ENCODE data around the gene GABRQ. TPM values are rescaled to one million over a fixed set of nuclear protein-coding genes. Genes with fewer than 3 reads are reported as not detected.
"Not testable (repeated sequence)": the region's sequence is repeated elsewhere in the genome, so short reads cannot be mapped to it uniquely, and the experiment has no call there.

Gene GABRQ
- total and polyA plus RNA-seq, 2 experiments from 2014 or later = not detected

DNA sequence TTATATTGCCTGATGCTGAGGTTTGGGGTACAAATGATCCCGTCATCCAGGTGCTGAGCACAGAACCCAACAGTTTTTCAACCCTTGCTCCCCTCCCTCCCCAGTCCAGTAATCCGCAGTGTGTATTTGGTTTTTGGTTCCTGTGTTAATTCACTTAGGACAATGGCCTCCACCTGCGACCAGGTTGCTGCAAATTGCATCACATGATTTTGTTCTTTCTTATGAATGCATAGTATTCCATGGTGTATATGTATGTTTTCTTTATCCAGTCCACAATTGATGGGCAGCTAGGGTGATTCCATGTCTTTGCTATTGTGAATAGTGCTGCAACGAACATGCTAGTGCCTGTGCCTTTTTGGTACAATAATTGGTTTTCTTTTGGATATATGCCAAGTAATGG is 25.4 kb downstream of the GABRQ start:
- no peak overlapping the region for H3K4me3 ChIP-seq
- no peaks in the 10 kb centered on the region for H3F3A ChIP-seq (ENCODE audit: insufficient read depth)
- TF ChIP-seq EZH2phosphoT487 (IDR thresholded peaks at IDR 0.05; ENCODE audit: insufficient read depth, low read depth) = no peak
- TF ChIP-seq EZH2 (IDR thresholded peaks at IDR 0.05; ENCODE audit: insufficient read depth, poor library complexity, severe bottlenecking) = no peak
- WGBS, 2 experiments (ENCODE audit: low coverage in 1 of 2, low lambda C conversion rate in 2 of 2, missing lambda C conversion rate in 2 of 2) = 22 to 25% methylated on average over 3 to 4 of the region's 4 CpGs
- H3K36me3 ChIP-seq (ENCODE audit: low read depth) = no peaks in the 10 kb centered on the region
- DNase-seq = no peak
- no peak overlapping the region for H3K9ac ChIP-seq
- no peaks in the 10 kb centered on the region for H3K27me3 ChIP-seq (replicated peaks; ENCODE audit: insufficient read depth)
- no peaks in the 10 kb centered on the region for H3K4me1 ChIP-seq (ENCODE audit: insufficient read depth)
- H3K27ac ChIP-seq = no peak overlapping the region
- no peaks in the 10 kb centered on the region for H3K9me3 ChIP-seq (ENCODE audit: low read depth)
- no peak overlapping the region for H2AFZ ChIP-seq
- H3K79me2 ChIP-seq (ENCODE audit: insufficient read depth) = no peaks in the 10 kb centered on the region
- in situ Hi-C loops (cut with MboI) = no loop called here
- H3K4me2 ChIP-seq (ENCODE audit: unreplicated experiment) = no peak overlapping the region
- H3K9me2 ChIP-seq (ENCODE audit: insufficient read depth) = no peaks in the 10 kb centered on the region
- no peaks in the 10 kb centered on the region for H4K20me1 ChIP-seq (ENCODE audit: insufficient read depth)

DNA sequence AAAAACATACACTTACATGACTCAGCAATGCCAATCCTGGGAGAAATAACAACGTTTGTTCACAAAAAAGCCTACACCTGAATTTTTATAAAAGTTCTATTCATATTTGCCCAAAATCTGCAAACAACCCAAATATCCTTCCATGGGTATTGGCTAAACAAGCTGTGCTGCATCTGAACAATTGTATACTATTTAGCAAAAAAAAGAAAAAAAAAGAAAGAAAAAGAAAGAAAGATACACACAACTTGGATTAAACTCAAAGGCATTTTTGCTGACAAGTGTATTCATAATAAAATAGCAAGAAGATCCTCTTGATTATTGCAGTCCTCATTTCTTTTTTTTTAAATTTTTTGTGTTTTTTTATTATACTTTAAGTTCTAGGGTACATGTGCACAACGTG is 36.4 kb downstream of the GABRQ start:
- no peak overlapping the region for H3K4me3 ChIP-seq
- no peaks in the 10 kb centered on the region for H3K36me3 ChIP-seq (ENCODE audit: low read depth)
- TF ChIP-seq EZH2 (IDR thresholded peaks at IDR 0.05; ENCODE audit: insufficient read depth, poor library complexity, severe bottlenecking) (no peak), EZH2phosphoT487 (IDR thresholded peaks at IDR 0.05; ENCODE audit: insufficient read depth, low read depth) (no peak)
- H3K79me2 ChIP-seq (ENCODE audit: insufficient read depth) = no peaks in the 10 kb centered on the region
- WGBS, 2 experiments (ENCODE audit: low coverage in 1 of 2, low lambda C conversion rate in 2 of 2, missing lambda C conversion rate in 2 of 2) = 19 to 26% methylated on average over 2 of the region's 2 CpGs
- H3K27ac ChIP-seq = no peak overlapping the region
- no peak overlapping the region for H3K9ac ChIP-seq
- no peaks in the 10 kb centered on the region for H3F3A ChIP-seq (ENCODE audit: insufficient read depth)
- no peaks in the 10 kb centered on the region for H3K9me3 ChIP-seq (ENCODE audit: low read depth)
- no peak overlapping the region for H2AFZ ChIP-seq
- H3K9me2 ChIP-seq (ENCODE audit: insufficient read depth) = no peaks in the 10 kb centered on the region
- in situ Hi-C loops (cut with MboI) = no loop called here
- H3K4me1 ChIP-seq (ENCODE audit: insufficient read depth) = no peaks in the 10 kb centered on the region
- no peak overlapping the region for H3K4me2 ChIP-seq (ENCODE audit: unreplicated experiment)
- H3K27me3 ChIP-seq (replicated peaks; ENCODE audit: insufficient read depth) = no peaks in the 10 kb centered on the region
- DNase-seq = no peak
- no peaks in the 10 kb centered on the region for H4K20me1 ChIP-seq (ENCODE audit: insufficient read depth)

DNA sequence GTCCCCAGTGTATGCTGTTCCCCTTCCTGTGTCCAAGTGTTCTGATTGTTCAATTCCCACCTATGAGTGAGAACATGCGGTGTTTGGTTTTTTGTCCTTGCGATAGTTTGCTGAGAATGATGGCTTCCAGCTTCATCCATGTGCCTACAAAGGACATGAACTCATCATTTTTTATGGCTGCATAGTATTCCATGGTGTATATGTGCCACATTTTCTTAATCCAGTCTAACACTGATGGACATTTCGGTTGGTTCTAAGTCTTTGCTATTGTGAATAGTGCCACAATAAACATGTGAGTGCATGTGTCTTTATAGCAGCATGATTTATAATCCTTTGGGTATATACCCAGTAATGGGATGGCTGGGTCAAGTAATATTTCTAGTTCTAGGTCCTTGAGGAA is 37.0 kb downstream of the GABRQ start:
- H3K4me2 ChIP-seq (ENCODE audit: unreplicated experiment); H3K27ac ChIP-seq; H3K4me3 ChIP-seq; H3K9me2 ChIP-seq (ENCODE audit: insufficient read depth); H3K79me2 ChIP-seq (ENCODE audit: insufficient read depth); H2AFZ ChIP-seq; in situ Hi-C loops (cut with MboI); H3K9ac ChIP-seq; H3K36me3 ChIP-seq (ENCODE audit: low read depth); DNase-seq; H4K20me1 ChIP-seq (ENCODE audit: insufficient read depth); H3K4me1 ChIP-seq (ENCODE audit: insufficient read depth); H3K27me3 ChIP-seq (replicated peaks; ENCODE audit: insufficient read depth); H3F3A ChIP-seq (ENCODE audit: insufficient read depth); H3K9me3 ChIP-seq (ENCODE audit: low read depth): not testable (repeated sequence)
- 40 to 67% methylated on average over 3 of the region's 3 CpGs for WGBS, 2 experiments (ENCODE audit: low coverage in 1 of 2, low lambda C conversion rate in 2 of 2, missing lambda C conversion rate in 2 of 2)

DNA sequence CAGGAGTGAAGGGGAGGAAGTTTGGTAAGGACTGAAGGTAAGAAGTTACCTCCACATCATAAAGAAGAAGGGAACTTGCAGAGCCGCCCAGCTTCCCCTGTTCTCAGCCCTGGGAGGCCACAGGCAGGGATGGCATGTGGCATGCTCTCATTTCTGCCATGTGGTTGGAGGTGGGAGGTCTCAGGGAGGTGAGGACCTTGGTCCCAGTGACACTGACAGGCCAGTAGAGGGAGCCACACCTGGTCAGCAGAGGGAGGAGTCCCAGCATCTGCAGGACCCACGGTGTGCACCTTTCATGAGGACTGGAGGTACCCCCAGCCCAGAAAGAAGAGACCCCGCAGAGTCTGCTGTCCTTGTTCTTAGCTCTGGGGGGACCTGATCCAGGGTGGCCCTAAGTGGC is 43.3 kb downstream of the GABRQ start:
- H3K4me1 ChIP-seq (ENCODE audit: insufficient read depth); H3K4me3 ChIP-seq; H3K9me2 ChIP-seq (ENCODE audit: insufficient read depth); H3K9ac ChIP-seq; H3K27ac ChIP-seq; H3F3A ChIP-seq (ENCODE audit: insufficient read depth); DNase-seq; H3K9me3 ChIP-seq (ENCODE audit: low read depth); H3K36me3 ChIP-seq (ENCODE audit: low read depth); H3K79me2 ChIP-seq (ENCODE audit: insufficient read depth); H2AFZ ChIP-seq; H3K27me3 ChIP-seq (replicated peaks; ENCODE audit: insufficient read depth); in situ Hi-C loops (cut with MboI); H3K4me2 ChIP-seq (ENCODE audit: unreplicated experiment); H4K20me1 ChIP-seq (ENCODE audit: insufficient read depth): not testable (repeated sequence)
- WGBS, 2 experiments (ENCODE audit: low coverage in 1 of 2, low lambda C conversion rate in 2 of 2, missing lambda C conversion rate in 2 of 2) = no CpG with 5 or more reads among the region's 3 CpGs

DNA sequence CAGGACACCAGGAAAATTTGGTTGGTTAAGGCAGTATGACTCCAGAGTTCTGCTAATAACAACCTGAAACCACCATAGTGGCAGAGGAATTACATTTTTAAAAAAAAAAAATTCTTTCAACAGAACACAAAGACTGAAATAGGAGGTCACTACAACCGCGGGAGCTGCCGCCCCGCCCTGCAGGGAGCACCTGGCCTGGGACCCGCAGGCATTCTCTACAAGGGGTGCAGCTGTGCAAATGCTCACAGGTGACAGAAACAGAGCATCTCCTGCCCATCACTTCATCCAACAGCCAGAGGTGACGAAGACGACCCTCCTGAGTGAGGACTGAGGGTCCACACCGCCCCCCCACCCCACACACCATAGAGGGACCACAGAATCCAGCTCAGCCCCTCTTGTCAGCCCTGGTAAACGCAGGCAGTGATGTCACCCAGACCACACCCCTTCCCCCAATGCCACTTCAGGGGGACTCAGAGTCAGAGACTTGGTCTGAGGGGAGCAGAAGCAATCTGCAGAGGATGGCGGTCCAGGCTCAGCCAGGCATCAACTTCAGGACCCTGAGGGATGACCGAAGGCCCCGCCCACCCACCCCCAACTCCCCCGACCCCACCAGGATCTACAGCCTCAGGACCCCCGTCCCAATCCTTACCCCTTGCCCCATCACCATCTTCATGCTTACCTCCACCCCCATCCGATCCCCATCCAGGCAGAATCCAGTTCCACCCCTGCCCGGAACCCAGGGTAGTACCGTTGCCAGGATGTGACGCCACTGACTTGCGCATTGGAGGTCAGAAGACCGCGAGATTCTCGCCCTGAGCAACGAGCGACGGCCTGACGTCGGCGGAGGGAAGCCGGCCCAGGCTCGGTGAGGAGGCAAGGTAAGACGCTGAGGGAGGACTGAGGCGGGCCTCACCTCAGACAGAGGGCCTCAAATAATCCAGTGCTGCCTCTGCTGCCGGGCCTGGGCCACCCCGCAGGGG is 60.5 kb downstream of the GABRQ start, which contains the start of gene MAGEA3:
Gene MAGEA3 (plus strand): TSS at position 843 of the 980 bp plus-strand sequence. CDS start 2,039 bp downstream, outside the sequence.
- H3K79me2 ChIP-seq (ENCODE audit: insufficient read depth); H3K27ac ChIP-seq; H3K9me2 ChIP-seq (ENCODE audit: insufficient read depth); H3K9me3 ChIP-seq (ENCODE audit: low read depth); H3K4me2 ChIP-seq (ENCODE audit: unreplicated experiment); H3K36me3 ChIP-seq (ENCODE audit: low read depth); H3F3A ChIP-seq (ENCODE audit: insufficient read depth); H4K20me1 ChIP-seq (ENCODE audit: insufficient read depth); H3K27me3 ChIP-seq (replicated peaks; ENCODE audit: insufficient read depth); H3K4me1 ChIP-seq (ENCODE audit: insufficient read depth); H3K4me3 ChIP-seq; H2AFZ ChIP-seq; in situ Hi-C loops (cut with MboI); H3K9ac ChIP-seq; DNase-seq: not testable (repeated sequence)
- WGBS, 2 experiments (ENCODE audit: low coverage in 1 of 2, low lambda C conversion rate in 2 of 2, missing lambda C conversion rate in 2 of 2) = 0% methylated on average over 2 of the region's 34 CpGs; no CpG with 5 or more reads in 1 of the 2 experiments

DNA sequence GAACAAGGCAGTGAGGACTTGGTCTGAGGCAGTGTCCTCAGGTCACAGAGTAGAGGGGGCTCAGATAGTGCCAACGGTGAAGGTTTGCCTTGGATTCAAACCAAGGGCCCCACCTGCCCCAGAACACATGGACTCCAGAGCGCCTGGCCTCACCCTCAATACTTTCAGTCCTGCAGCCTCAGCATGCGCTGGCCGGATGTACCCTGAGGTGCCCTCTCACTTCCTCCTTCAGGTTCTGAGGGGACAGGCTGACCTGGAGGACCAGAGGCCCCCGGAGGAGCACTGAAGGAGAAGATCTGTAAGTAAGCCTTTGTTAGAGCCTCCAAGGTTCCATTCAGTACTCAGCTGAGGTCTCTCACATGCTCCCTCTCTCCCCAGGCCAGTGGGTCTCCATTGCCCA is 62.7 kb downstream of the GABRQ start:
- H3K4me2 ChIP-seq (ENCODE audit: unreplicated experiment); H2AFZ ChIP-seq; DNase-seq; H3K36me3 ChIP-seq (ENCODE audit: low read depth); H3K9ac ChIP-seq; in situ Hi-C loops (cut with MboI); H3K9me3 ChIP-seq (ENCODE audit: low read depth); H3K79me2 ChIP-seq (ENCODE audit: insufficient read depth); H4K20me1 ChIP-seq (ENCODE audit: insufficient read depth); H3K27ac ChIP-seq; H3K4me1 ChIP-seq (ENCODE audit: insufficient read depth); H3F3A ChIP-seq (ENCODE audit: insufficient read depth); H3K9me2 ChIP-seq (ENCODE audit: insufficient read depth); H3K27me3 ChIP-seq (replicated peaks; ENCODE audit: insufficient read depth); H3K4me3 ChIP-seq: not testable (repeated sequence)
- 33 to 47% methylated on average over 2 to 4 of the region's 5 CpGs for WGBS, 2 experiments (ENCODE audit: low coverage in 1 of 2, low lambda C conversion rate in 2 of 2, missing lambda C conversion rate in 2 of 2)

DNA sequence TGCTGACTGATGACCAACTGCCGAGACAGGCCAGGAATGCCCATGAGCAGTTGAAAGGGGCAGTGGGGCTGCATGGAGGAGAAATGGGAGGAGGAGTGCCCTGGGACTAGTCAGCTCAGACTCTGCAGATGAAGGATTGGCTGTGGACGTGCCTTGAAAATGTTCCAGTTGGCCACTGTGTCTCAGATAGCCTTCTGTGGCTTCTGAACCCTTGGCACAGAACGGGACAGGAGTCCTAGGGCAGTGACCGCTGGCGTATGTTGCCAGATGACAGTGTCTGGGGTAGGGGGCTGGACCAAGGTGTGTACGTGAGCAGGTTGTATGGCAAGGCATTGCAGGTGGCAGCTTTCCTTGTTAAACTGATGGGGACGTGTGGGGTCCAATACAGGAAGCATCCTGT is 68.8 kb downstream of the GABRQ start:
- H3K4me3 ChIP-seq; in situ Hi-C loops (cut with MboI); H2AFZ ChIP-seq; H3K36me3 ChIP-seq (ENCODE audit: low read depth); H3F3A ChIP-seq (ENCODE audit: insufficient read depth); H3K27ac ChIP-seq; H3K9me2 ChIP-seq (ENCODE audit: insufficient read depth); H3K27me3 ChIP-seq (replicated peaks; ENCODE audit: insufficient read depth); H3K4me1 ChIP-seq (ENCODE audit: insufficient read depth); H4K20me1 ChIP-seq (ENCODE audit: insufficient read depth); DNase-seq; H3K79me2 ChIP-seq (ENCODE audit: insufficient read depth); H3K9ac ChIP-seq; H3K4me2 ChIP-seq (ENCODE audit: unreplicated experiment); H3K9me3 ChIP-seq (ENCODE audit: low read depth): not testable (repeated sequence)
- WGBS, 2 experiments (ENCODE audit: low coverage in 1 of 2, low lambda C conversion rate in 2 of 2, missing lambda C conversion rate in 2 of 2) = 0 to 8% methylated on average over 1 to 2 of the region's 7 CpGs
